Fibroblast of lung (primary cell): ENCODE measurements around the gene ANKRD13D. TPM values are rescaled to one million over a fixed set of nuclear protein-coding genes. Genes with fewer than 3 reads are reported as not detected.
A peak's percentile ranks its signal among the peaks of the same experiment; 100 is the strongest.

Experiments used
- DNase-seq, 2 donors: peaks; one replicate each; pipeline versions ENCODE4 v3.0.0 to v3.0.0-alpha.2; 2010; ENCODE audit warnings: low read depth in 2 of 2
- H2AFZ ChIP-seq: 2 replicates; pipeline ENCODE4 v1.5.1; 2012; ENCODE audit warnings: low read length, control low read depth, inconsistent platforms
- H3K27ac ChIP-seq: 2 replicates; pipeline ENCODE4 v1.5.1; 2011; ENCODE audit warnings: low read length, control low read depth; ENCODE audit not compliant: insufficient read depth
- H3K27me3 ChIP-seq: 2 replicates; pipeline ENCODE4 v1.5.1; 2011; ENCODE audit warnings: mild to moderate bottlenecking, low read length; ENCODE audit not compliant: control insufficient read depth, insufficient read depth
- H3K36me3 ChIP-seq: 2 replicates; pipeline ENCODE4 v1.5.1; 2011; ENCODE audit warnings: low read length; ENCODE audit not compliant: control insufficient read depth, insufficient read depth
- H3K4me1 ChIP-seq: 2 replicates; pipeline ENCODE4 v1.5.1; 2011; ENCODE audit warnings: low read length; ENCODE audit not compliant: control insufficient read depth, insufficient read depth; ENCODE audit errors: extremely low read depth
- H3K4me2 ChIP-seq: 2 replicates; pipeline ENCODE4 v1.5.1; 2011; ENCODE audit warnings: low read length, control low read depth; ENCODE audit not compliant: insufficient read depth; ENCODE audit errors: extremely low read depth
- H3K4me3 ChIP-seq, 4 experiments: fragments of 200-600 bp in 1 of 4; sonication (generic) in 1 of 4; replicated peaks in 1 of 4; 2 replicates each; pipeline ENCODE4 v1.5.1; 2011 to 2016; ENCODE audit warnings: low read length in 4 of 4, low read depth in 3 of 4, mild to moderate bottlenecking in 3 of 4, control low read depth in 2 of 4, inconsistent platforms in 1 of 4, mixed read lengths in 1 of 4; ENCODE audit not compliant: insufficient read depth in 1 of 4; ENCODE audit errors: control extremely low read depth in 1 of 4
- H3K79me2 ChIP-seq: 2 replicates; pipeline ENCODE4 v1.5.1; 2012; ENCODE audit warnings: mild to moderate bottlenecking, low read length, inconsistent platforms; ENCODE audit not compliant: control insufficient read depth, insufficient read depth
- H3K9ac ChIP-seq: 2 replicates; pipeline ENCODE4 v1.5.1; 2011; ENCODE audit warnings: mild to moderate bottlenecking, low read length, control low read depth; ENCODE audit not compliant: insufficient read depth
- H3K9me3 ChIP-seq: 2 replicates; pipeline ENCODE4 v1.5.1; 2012; ENCODE audit warnings: low read depth, low read length; ENCODE audit not compliant: control insufficient read depth, insufficient read depth
- H4K20me1 ChIP-seq: 2 replicates; pipeline ENCODE4 v1.5.1; 2011; ENCODE audit warnings: low read length; ENCODE audit not compliant: control insufficient read depth, insufficient read depth; ENCODE audit errors: extremely low read depth
- CTCF ChIP-seq, 2 donors: IDR thresholded peaks in 1 of 2; conservative IDR thresholded peaks in 1 of 2; 1 replicate in 1 of 2; 2 replicates in 1 of 2; pipeline ENCODE4 v1.5.1; 2011 to 2012; ENCODE audit warnings: low read length in 2 of 2, control low read depth in 1 of 2, inconsistent platforms in 1 of 2, low read depth in 1 of 2, mild to moderate bottlenecking in 1 of 2
- EZH2 ChIP-seq: IDR thresholded peaks from 2 replicates; pipeline ENCODE4 v1.5.1; 2012; ENCODE audit warnings: low read length, control low read depth, mild to moderate bottlenecking; ENCODE audit errors: missing control alignments
- polyA plus RNA-seq, 2 donors: library from polyadenylated mRNA; depleted of rRNA in 1 of 2; stranded (reverse) in 1 of 2; unstranded in 1 of 2; fragments of >200 nt; gene quantifications; 2 replicates each; pipeline ENCODE4 v1.2.1, GENCODE V29; 2011 to 2012; ENCODE audit warnings: missing spikeins in 1 of 2
- total RNA-seq: library from RNA; depleted of rRNA; stranded (reverse); fragments of >200 nt; gene quantifications from 2 replicates; pipeline ENCODE4 v1.2.1, GENCODE V29; 2014

The ANKRD13D gene
- total and polyA plus RNA-seq, 2 donors (not counting 1 experiment from before 2014, with no cell fraction given), result 11.5 to 45.4 TPM

GRCh38 chr11:67345920-67346819, 57.1 kb downstream of the ANKRD13D start:
- no peak for TF ChIP-seq EZH2
- TF ChIP-seq CTCF (conservative IDR thresholded peaks at IDR 0.05 in 1 of 2, IDR thresholded peaks at IDR 0.05 in 1 of 2; ENCODE audit: low read depth in 1 of 2, low read length in 2 of 2), result peak; percentile 87 to 90
- no peaks in the 10 kb centered on the region for H3K9me3 ChIP-seq
- peaks cover 6% of the 10 kb centered on the region for H3K4me1 ChIP-seq
- peaks cover 1% of the 10 kb centered on the region for H3K36me3 ChIP-seq
- no peak overlapping the region for H3K27ac ChIP-seq
- H3K4me3 ChIP-seq, result no peak overlapping the region
- no peaks in the 10 kb centered on the region for H4K20me1 ChIP-seq
- H3K27me3 ChIP-seq, result no peaks in the 10 kb centered on the region
- peak; percentile 61 to 66 for DNase-seq
- no peak overlapping the region for H2AFZ ChIP-seq
- H3K79me2 ChIP-seq, result no peaks in the 10 kb centered on the region
- no peak overlapping the region for H3K9ac ChIP-seq
- no peak overlapping the region for H3K4me2 ChIP-seq

GRCh38 chr11:67347964-67348749, 59.1 kb downstream of the ANKRD13D start:
- Histone ChIP-seq H3K27ac (no peak overlapping the region), H3K4me2 (no peak overlapping the region), H3K36me3 (peaks cover 1% of the 10 kb centered on the region), H3K9ac (no peak overlapping the region), H3K9me3 (no peaks in the 10 kb centered on the region), H4K20me1 (no peaks in the 10 kb centered on the region), H2AFZ (no peak overlapping the region), H3K4me3 (no peak overlapping the region), H3K27me3 (no peaks in the 10 kb centered on the region), H3K4me1 (peaks cover 12% of the 10 kb centered on the region), H3K79me2 (peaks cover 4% of the 10 kb centered on the region)
- TF ChIP-seq EZH2 (no peak), CTCF (conservative IDR thresholded peaks at IDR 0.05 in 1 of 2, IDR thresholded peaks at IDR 0.05 in 1 of 2; ENCODE audit: low read depth in 1 of 2, low read length in 2 of 2) (no peak)
- peak; percentile 40 to 56 for DNase-seq

GRCh38 chr11:67349036-67349435, 59.9 kb downstream of the ANKRD13D start:
- Histone ChIP-seq H3K4me2 (no peak overlapping the region), H3K9me3 (no peaks in the 10 kb centered on the region), H3K9ac (no peak overlapping the region), H4K20me1 (no peaks in the 10 kb centered on the region), H3K27ac (no peak overlapping the region), H3K36me3 (peaks cover 1% of the 10 kb centered on the region), H3K4me3 (no peak overlapping the region), H3K79me2 (peaks cover 4% of the 10 kb centered on the region), H2AFZ (no peak overlapping the region), H3K4me1 (peaks cover 14% of the 10 kb centered on the region), H3K27me3 (no peaks in the 10 kb centered on the region)
- no peak for TF ChIP-seq EZH2
- no peak for DNase-seq
